ENCODE measurements around the gene SERINC4. TPM values are rescaled to one million over a fixed set of nuclear protein-coding genes. Genes with fewer than 3 reads are reported as not detected.

SERINC4 gene
- polyA plus RNA-seq, 6 donors from 2014 or later, result 0.52 to 3.0 (median 2.0) TPM

GRCh38 chr15:43792761-43793476 is 7.1 kb downstream of the SERINC4 start:
- Mint-ChIP-seq H3K9me3 (no peaks in the 10 kb centered on the region), H3K36me3 (peaks cover 6 to 28% of the 10 kb centered on the region in 2 donors), H3K27me3 (no peaks in the 10 kb centered on the region), H3K4me3 (peak overlapping the region; percentile 96 to 100 (median 98)), H3K27ac (peak overlapping the region; percentile 99), H3K4me1 (peaks cover 46 to 82% (median 70%) of the 10 kb centered on the region in 3 donors)
- DNase-seq (no peak), ATAC-seq (ENCODE audit: low read depth in 2 of 2) (no peak)

GRCh38 chr15:43791993-43792760 is 7.8 kb downstream of the SERINC4 start, which contains the start of gene SERF2:
Gene SERF2, plus strand, starts transcription at chr15:43792320. Its CDS starts 57 bp downstream, at chr15:43792377.
- Mint-ChIP-seq H3K36me3 (peaks cover 6 to 28% of the 10 kb centered on the region in 2 donors), H3K27me3 (no peaks in the 10 kb centered on the region), H3K9me3 (no peaks in the 10 kb centered on the region), H3K4me3 (peak within 1 kb of the TSS; percentile 96 to 100 (median 98)), H3K4me1 (peaks cover 46 to 84% (median 70%) of the 10 kb centered on the region in 3 donors), H3K27ac (peak within 1 kb of the TSS; percentile 99)
- DNase-seq (peak; percentile 99), ATAC-seq (ENCODE audit: low read depth in 2 of 2) (peak; percentile 81 to 84)

GRCh38 chr15:43789409-43789808 is 10.6 kb downstream of the SERINC4 start:
- DNase-seq, result peak; percentile 51
- H3K27ac Mint-ChIP-seq, result peak overlapping the region; percentile 88 to 99 (median 93)
- H3K27me3 Mint-ChIP-seq, result no peaks in the 10 kb centered on the region
- H3K4me3 Mint-ChIP-seq, result peak overlapping the region; percentile 7 to 80 (median 63)
- peaks cover 5 to 13% of the 10 kb centered on the region in 2 donors for H3K36me3 Mint-ChIP-seq
- H3K9me3 Mint-ChIP-seq, result no peaks in the 10 kb centered on the region
- peak; percentile 20 to 39 for ATAC-seq (ENCODE audit: low read depth in 2 of 2)
- peaks cover 29 to 66% (median 49%) of the 10 kb centered on the region in 3 donors for H3K4me1 Mint-ChIP-seq

GRCh38 chr15:43779016-43779415 is 21.0 kb downstream of the SERINC4 start:
- Mint-ChIP-seq H3K36me3 (no peaks in the 10 kb centered on the region), H3K4me3 (peak overlapping the region in 4 of 8 donors; percentile 24 to 82 (median 62)), H3K9me3 (no peaks in the 10 kb centered on the region), H3K27me3 (no peaks in the 10 kb centered on the region), H3K4me1 (peaks cover 26 to 45% (median 37%) of the 10 kb centered on the region in 3 donors), H3K27ac (peak overlapping the region in 2 of 6 donors; percentile 33 to 76)
- ATAC-seq (ENCODE audit: low read depth in 2 of 2), result no peak
- DNase-seq, result no peak

- Mint-ChIP-seq H3K36me3 (no peaks in the 10 kb centered on the region), H3K4me1 (peaks cover 26 to 52% (median 43%) of the 10 kb centered on the region in 3 donors), H3K27me3 (no peaks in the 10 kb centered on the region), H3K9me3 (no peaks in the 10 kb centered on the region), H3K4me3 (peak overlapping the region; percentile 91 to 98 (median 97)), H3K27ac (peak overlapping the region; percentile 95 to 99 (median 98))
- DNase-seq (peak; percentile 86), ATAC-seq (ENCODE audit: low read depth in 2 of 2) (peak; percentile 57 to 61)
Measured at GRCh38 chr15:43777267-43777914, 22.6 kb downstream of the SERINC4 start.

- Mint-ChIP-seq H3K27me3 (no peaks in the 10 kb centered on the region), H3K9me3 (no peaks in the 10 kb centered on the region), H3K36me3 (no peaks in the 10 kb centered on the region), H3K4me3 (peak within 1 kb of the TSS; percentile 91 to 98 (median 97)), H3K4me1 (peaks cover 26 to 52% (median 43%) of the 10 kb centered on the region in 3 donors), H3K27ac (peak within 1 kb of the TSS; percentile 95 to 99 (median 98))
- DNase-seq (peak; percentile 79), ATAC-seq (ENCODE audit: low read depth in 2 of 2) (peak; percentile 65 to 70)
Measured at GRCh38 chr15:43776718-43777266, 23.2 kb downstream of the SERINC4 start, which contains the start of gene ELL3. Gene ELL3, minus strand, starts transcription at chr15:43776966. Its CDS starts 65 bp downstream, at chr15:43776901.

GRCh38 chr15:43776101-43776717 is 23.8 kb downstream of the SERINC4 start:
- ATAC-seq (ENCODE audit: low read depth in 2 of 2), result peak; percentile 67 to 76
- Mint-ChIP-seq H3K4me3 (peak overlapping the region; percentile 91 to 98 (median 97)), H3K9me3 (no peaks in the 10 kb centered on the region), H3K27me3 (no peaks in the 10 kb centered on the region), H3K27ac (peak overlapping the region; percentile 83 to 98 (median 96)), H3K4me1 (peaks cover 26 to 53% (median 43%) of the 10 kb centered on the region in 3 donors), H3K36me3 (no peaks in the 10 kb centered on the region)
- DNase-seq, result peak; percentile 93

- DNase-seq (no peak), ATAC-seq (ENCODE audit: low read depth in 2 of 2) (no peak)
- Mint-ChIP-seq H3K27me3 (no peaks in the 10 kb centered on the region), H3K9me3 (no peaks in the 10 kb centered on the region), H3K36me3 (peaks cover 0 to 4% of the 10 kb centered on the region in 2 donors), H3K4me3 (peak overlapping the region; percentile 91 to 98 (median 97)), H3K4me1 (peaks cover 26 to 53% (median 43%) of the 10 kb centered on the region in 3 donors), H3K27ac (peak overlapping the region in 5 of 6 donors; percentile 83 to 98 (median 95))
Measured at GRCh38 chr15:43775411-43775965, 24.5 kb downstream of the SERINC4 start.

GRCh38 chr15:43774062-43774461 is 26.0 kb downstream of the SERINC4 start:
- Mint-ChIP-seq H3K4me3 (peak overlapping the region in 3 of 8 donors; percentile 2 to 91 (median 20)), H3K27ac (peak overlapping the region in 3 of 6 donors; percentile 20 to 83 (median 75)), H3K9me3 (no peaks in the 10 kb centered on the region), H3K27me3 (no peaks in the 10 kb centered on the region), H3K4me1 (peaks cover 23 to 60% (median 40%) of the 10 kb centered on the region in 3 donors), H3K36me3 (peaks cover 0 to 4% of the 10 kb centered on the region in 2 donors)
- DNase-seq (no peak), ATAC-seq (ENCODE audit: low read depth in 2 of 2) (no peak)

GRCh38 chr15:43772624-43773023 is 27.4 kb downstream of the SERINC4 start:
- peaks cover 0 to 7% of the 10 kb centered on the region in 2 donors for H3K36me3 Mint-ChIP-seq
- no peak overlapping the region for H3K27ac Mint-ChIP-seq
- no peak overlapping the region for H3K4me3 Mint-ChIP-seq
- DNase-seq, result no peak
- H3K4me1 Mint-ChIP-seq, result peaks cover 19 to 50% (median 36%) of the 10 kb centered on the region in 3 donors
- H3K27me3 Mint-ChIP-seq, result no peaks in the 10 kb centered on the region
- no peak for ATAC-seq (ENCODE audit: low read depth in 2 of 2)
- no peaks in the 10 kb centered on the region for H3K9me3 Mint-ChIP-seq

- Mint-ChIP-seq H3K27me3 (no peaks in the 10 kb centered on the region), H3K4me1 (peaks cover 13 to 43% (median 30%) of the 10 kb centered on the region in 3 donors), H3K9me3 (no peaks in the 10 kb centered on the region), H3K27ac (peak overlapping the region in 2 of 6 donors; percentile 9 to 27), H3K36me3 (peaks cover 0 to 7% of the 10 kb centered on the region in 2 donors), H3K4me3 (no peak overlapping the region)
- DNase-seq (no peak), ATAC-seq (ENCODE audit: low read depth in 2 of 2) (no peak)
Measured at GRCh38 chr15:43771816-43772215, 28.2 kb downstream of the SERINC4 start.
